Endothelial cell (in vitro differentiated cells): ENCODE data around the gene KCNG2. TPM values are rescaled to one million over a fixed set of nuclear protein-coding genes. Genes with fewer than 3 reads are reported as not detected.

Experiments
- DNase-seq: peaks from one replicate; pipeline ENCODE4 v3.0.0; 2021; ENCODE audit warnings: low spot score
- H3K27ac Mint-ChIP-seq: one replicate; pipeline ENCODE4 v1.8.0; 2021; ENCODE audit warnings: mixed read lengths, inconsistent platforms; ENCODE audit not compliant: unreplicated experiment
- H3K27me3 Mint-ChIP-seq: one replicate; pipeline ENCODE4 v1.8.0; 2021; ENCODE audit warnings: mild to moderate bottlenecking, moderate library complexity, mixed read lengths, inconsistent platforms; ENCODE audit not compliant: unreplicated experiment
- H3K36me3 Mint-ChIP-seq: one replicate; pipeline ENCODE4 v1.8.0; 2021; ENCODE audit warnings: mild to moderate bottlenecking, low read depth, mixed read lengths, inconsistent platforms; ENCODE audit not compliant: unreplicated experiment
- H3K4me1 Mint-ChIP-seq: one replicate; pipeline ENCODE4 v1.8.0; 2021; ENCODE audit warnings: mild to moderate bottlenecking, mixed read lengths, inconsistent platforms; ENCODE audit not compliant: unreplicated experiment
- H3K4me3 Mint-ChIP-seq: one replicate; pipeline ENCODE4 v1.8.0; 2021; ENCODE audit warnings: mild to moderate bottlenecking, mixed read lengths, inconsistent platforms; ENCODE audit not compliant: unreplicated experiment
- H3K9me3 Mint-ChIP-seq: one replicate; pipeline ENCODE4 v1.8.0; 2021; ENCODE audit warnings: mixed read lengths, inconsistent platforms; ENCODE audit not compliant: unreplicated experiment
- total RNA-seq: library from RNA; stranded (reverse); fragmentation: NEBNext Ultra II Directional; extraction: Animal tissue kit (Norgen Biotek cat#: 25700); gene quantifications from one replicate; pipeline ENCODE4 v1.2.1, GENCODE V29; 2021; ENCODE audit not compliant: unreplicated experiment
- TF ChIP-seq, protein P1 (sequence below): fragments of 200-600 bp; sonication (generic); IDR thresholded peaks from one replicate; pipeline ENCODE4 v1.5.0; 2021; ENCODE audit warnings: antibody characterized with exemption; ENCODE audit not compliant: unreplicated experiment

Gene KCNG2
- total RNA-seq, 1 donor from 2014 or later = 0.56 TPM

DNA sequence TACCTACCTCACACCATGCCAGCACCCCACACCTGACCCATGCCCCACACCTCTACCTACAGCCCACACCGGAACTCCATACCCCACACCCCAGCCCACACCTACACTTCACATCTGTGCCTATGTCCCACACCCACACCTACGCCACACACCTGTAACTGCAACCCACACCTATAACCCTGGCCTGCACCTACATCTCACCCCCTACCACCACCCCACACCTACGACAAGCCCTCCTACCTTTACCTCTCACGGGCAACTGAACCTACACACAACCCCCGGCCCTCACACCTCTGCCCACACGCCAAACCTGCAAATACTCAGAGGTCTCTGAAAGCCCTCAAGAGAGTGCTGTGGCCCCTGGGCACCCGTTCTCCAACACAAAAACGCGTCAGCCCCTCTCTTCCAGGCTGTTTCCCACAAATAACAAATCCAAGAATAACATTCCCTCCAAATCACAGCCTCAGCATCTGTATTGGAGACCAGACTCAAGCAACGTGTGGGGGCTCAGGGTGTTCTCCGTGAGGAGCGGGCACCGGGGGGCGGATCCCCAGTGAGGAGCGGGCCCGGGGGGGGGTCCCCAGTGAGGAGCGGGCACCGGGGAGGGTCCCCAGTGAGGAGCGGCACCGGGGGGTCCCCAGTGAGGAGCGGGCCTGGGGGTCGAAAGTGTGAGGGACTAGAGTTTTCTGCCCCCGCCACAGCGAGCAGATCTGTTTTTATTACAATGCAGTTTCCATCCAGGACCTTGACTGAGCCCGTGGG lies 120.3 kb downstream of the KCNG2 start:
- TF ChIP-seq, protein P1, sequence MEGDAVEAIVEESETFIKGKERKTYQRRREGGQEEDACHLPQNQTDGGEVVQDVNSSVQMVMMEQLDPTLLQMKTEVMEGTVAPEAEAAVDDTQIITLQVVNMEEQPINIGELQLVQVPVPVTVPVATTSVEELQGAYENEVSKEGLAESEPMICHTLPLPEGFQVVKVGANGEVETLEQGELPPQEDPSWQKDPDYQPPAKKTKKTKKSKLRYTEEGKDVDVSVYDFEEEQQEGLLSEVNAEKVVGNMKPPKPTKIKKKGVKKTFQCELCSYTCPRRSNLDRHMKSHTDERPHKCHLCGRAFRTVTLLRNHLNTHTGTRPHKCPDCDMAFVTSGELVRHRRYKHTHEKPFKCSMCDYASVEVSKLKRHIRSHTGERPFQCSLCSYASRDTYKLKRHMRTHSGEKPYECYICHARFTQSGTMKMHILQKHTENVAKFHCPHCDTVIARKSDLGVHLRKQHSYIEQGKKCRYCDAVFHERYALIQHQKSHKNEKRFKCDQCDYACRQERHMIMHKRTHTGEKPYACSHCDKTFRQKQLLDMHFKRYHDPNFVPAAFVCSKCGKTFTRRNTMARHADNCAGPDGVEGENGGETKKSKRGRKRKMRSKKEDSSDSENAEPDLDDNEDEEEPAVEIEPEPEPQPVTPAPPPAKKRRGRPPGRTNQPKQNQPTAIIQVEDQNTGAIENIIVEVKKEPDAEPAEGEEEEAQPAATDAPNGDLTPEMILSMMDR = no peak
- no peak for DNase-seq
- H3K27me3 Mint-ChIP-seq = peaks cover 29% of the 10 kb centered on the region

DNA sequence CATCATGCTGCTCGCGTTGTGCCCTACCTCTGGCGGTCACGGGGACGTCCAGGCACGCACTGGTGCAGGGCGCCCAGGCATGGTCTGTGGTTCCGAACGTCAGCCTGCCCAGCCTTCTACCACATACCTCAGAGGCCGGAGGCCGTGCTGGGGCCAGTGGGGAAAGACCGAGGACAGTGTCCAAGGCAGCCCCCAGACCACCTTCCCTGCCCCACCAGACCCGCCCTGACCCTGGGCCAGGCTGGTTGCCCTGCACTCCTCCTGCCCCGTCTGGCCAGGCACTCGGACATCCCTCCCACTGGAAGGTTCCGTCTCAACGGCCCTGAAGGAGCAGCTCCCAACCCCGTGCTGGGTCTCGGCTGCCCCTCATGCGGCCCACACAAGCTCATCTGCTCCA lies 120.9 kb downstream of the KCNG2 start:
- no peaks in the 10 kb centered on the region for H3K4me1 Mint-ChIP-seq
- peaks cover 24% of the 10 kb centered on the region for H3K27me3 Mint-ChIP-seq
- DNase-seq = no peak
- TF ChIP-seq, protein P1 = no peak
- H3K9me3 Mint-ChIP-seq = no peaks in the 10 kb centered on the region
- peaks cover 38% of the 10 kb centered on the region for H3K36me3 Mint-ChIP-seq
- no peak overlapping the region for H3K27ac Mint-ChIP-seq
- H3K4me3 Mint-ChIP-seq = no peak overlapping the region

More for the DNA sequence above, 120.3 kb downstream of the KCNG2 start:
- no peak overlapping the region for H3K27ac Mint-ChIP-seq
- H3K36me3 Mint-ChIP-seq = peaks cover 39% of the 10 kb centered on the region
- H3K9me3 Mint-ChIP-seq = no peaks in the 10 kb centered on the region
- H3K4me1 Mint-ChIP-seq = peaks cover 5% of the 10 kb centered on the region
- peak overlapping the region; percentile 18 for H3K4me3 Mint-ChIP-seq

DNA sequence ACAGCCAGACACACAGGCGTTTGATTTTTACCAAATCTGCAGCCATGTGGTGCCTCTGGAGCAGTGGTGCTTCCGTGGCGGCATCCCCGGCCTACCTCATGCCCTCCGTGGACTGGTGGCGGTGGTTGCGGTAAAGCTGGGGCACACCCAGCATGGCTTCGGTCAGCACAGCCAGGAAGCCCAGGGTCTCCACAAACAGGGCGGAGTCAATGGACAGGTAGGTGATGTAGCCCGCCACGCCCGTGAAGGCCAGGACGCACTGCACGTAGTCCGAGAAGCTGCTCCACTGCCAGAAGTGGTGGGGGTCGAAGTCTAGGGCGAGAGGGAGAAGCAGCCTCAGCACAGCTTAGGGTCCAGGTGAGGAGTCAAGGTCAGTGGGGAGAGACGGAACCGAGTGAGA lies 121.4 kb downstream of the KCNG2 start:
- Mint-ChIP-seq H3K4me3 (peak overlapping the region; percentile 21), H3K4me1 (no peaks in the 10 kb centered on the region), H3K9me3 (no peaks in the 10 kb centered on the region), H3K27ac (no peak overlapping the region), H3K36me3 (peaks cover 42% of the 10 kb centered on the region), H3K27me3 (peaks cover 23% of the 10 kb centered on the region)
- TF ChIP-seq, protein P1 = no peak
- peak; percentile 1 for DNase-seq

DNA sequence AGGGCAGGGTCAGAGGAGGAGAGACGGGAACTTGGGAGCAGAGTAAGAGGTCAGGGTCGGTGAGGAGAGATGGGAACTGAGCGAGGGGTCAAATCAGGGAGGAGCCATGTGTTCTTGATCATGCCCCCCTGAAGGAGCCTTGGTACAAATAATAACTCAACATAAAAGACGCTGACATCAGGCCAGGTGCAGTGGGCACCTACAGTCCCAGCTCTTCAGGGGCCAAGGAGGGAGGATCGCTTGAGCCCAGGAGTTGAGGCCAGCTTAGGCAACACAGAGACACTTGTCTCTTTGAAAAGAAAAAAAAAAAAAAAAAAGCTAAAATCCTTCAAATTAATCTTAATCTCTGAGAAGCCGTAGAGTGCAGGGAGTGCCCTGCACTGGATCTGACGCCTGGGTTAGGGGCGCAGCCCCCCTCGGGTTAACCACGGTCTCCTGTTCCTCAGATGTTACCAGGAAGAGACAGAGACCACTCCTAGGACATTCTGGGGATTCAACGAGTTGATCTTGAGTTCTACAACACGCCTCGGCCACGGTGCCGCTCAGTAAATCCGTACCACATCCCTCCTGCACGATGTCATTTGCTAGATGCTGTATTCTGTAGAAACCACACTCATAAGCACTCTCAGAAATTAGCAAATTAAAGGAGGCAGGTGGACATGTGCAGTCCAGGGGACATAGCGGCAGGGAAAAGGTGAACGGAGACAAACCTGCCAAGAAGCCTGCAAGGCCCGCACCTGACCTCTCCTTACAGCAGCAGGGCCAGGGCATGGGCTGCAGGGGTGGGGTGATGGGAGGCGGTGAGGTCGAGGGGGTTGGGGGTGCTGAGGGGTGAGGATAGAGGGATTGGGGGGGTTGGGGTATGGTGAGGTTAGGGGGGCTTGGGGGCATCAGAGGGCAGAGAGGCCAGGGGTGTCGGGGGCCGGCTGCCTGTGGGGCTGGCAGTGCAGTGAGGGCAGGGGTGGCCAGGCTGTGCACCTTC lies 124.5 kb downstream of the KCNG2 start:
- H3K27me3 Mint-ChIP-seq = peaks cover 17% of the 10 kb centered on the region
- H3K4me1 Mint-ChIP-seq = no peaks in the 10 kb centered on the region
- no peak overlapping the region for H3K27ac Mint-ChIP-seq
- no peak for DNase-seq
- TF ChIP-seq, protein P1 = no peak
- H3K4me3 Mint-ChIP-seq = no peak overlapping the region
- H3K36me3 Mint-ChIP-seq = peaks cover 32% of the 10 kb centered on the region
- H3K9me3 Mint-ChIP-seq = no peaks in the 10 kb centered on the region
